ENCODE data around the gene CCDC57. TPM values are rescaled to one million over a fixed set of nuclear protein-coding genes. Genes with fewer than 3 reads are reported as not detected.

The CCDC57 gene
- total RNA-seq, 4 donors from 2014 or later: 8.4 to 21.6 (median 16.4) TPM

DNA sequence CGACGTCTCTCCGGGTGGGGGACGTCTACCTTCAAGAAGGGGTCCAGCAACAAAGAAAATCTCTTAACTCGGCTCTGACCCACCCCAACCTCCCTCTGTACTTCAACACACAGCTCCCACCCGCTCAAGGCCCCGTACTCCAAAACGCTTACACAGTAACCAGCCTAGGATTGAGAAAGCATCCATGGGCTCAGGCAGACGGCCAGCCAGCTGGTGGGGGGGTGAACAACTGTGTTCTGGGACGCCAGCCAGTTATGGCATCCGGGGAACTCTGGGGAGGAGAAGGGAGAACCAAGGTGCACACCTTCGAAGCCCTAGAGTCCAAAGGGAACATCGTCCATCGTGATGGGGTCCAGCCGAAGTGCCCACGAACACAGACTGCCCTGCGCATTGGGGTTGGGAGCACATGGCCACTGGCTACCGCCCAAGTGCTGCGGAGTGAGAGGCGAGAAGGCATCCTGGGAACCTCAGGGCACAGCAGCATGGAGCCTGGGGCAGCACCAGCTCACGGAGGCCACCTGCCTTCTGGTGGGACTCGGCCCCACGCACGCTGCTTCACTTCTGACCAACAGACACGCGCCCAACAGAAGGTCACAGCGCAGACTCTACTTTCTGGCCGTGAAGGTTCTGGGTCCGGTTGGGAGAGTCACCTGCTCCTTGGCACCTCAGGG, 30.5 kb upstream of the CCDC57 start:
- WGBS: 48% methylated on average over 23 of the region's 29 CpGs
- no peak for TF ChIP-seq EP300 (IDR thresholded peaks at IDR 0.05)
- no peak for TF ChIP-seq CTCF (IDR thresholded peaks at IDR 0.05)
- TF ChIP-seq POLR2AphosphoS5 (IDR thresholded peaks at IDR 0.05): peak; percentile 70 to 77
- Histone ChIP-seq H3K27me3 (no peaks in the 10 kb centered on the region), H3K9me3 (no peaks in the 10 kb centered on the region), H3K36me3 (peaks cover 36 to 70% (median 62%) of the 10 kb centered on the region in 4 donors), H3K4me1 (peaks cover 75 to 100% (median 93%) of the 10 kb centered on the region in 4 donors), H3K4me3 (no peak overlapping the region), H3K27ac (replicated peaks in 1 of 4) (peak overlapping the region; percentile 81 to 89 (median 85))
- intact Hi-C loops (cut with DNase I): loop anchor here (1.0 kb wide), 1 partner anchor 55 kb away; no protein-coding TSS in a partner anchor
- DNase-seq (ENCODE audit: extremely low spot score): no peak

DNA sequence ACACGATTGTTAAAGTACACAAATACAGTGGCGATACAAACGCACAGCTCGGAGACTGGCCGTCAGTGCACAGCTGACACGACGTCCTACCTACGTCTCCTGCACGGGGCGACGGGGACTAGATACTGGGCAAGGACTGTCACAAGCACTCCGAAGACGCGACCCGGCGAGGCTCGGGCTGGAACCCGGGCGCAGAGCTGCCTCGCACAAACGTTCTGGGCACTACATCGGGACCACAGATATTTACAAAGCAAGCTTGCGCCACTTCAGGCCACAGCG, 30.0 kb upstream of the CCDC57 start:
- intact Hi-C loops (cut with DNase I): loop anchor here (1.0 kb wide), 1 partner anchor 56 kb away; no protein-coding TSS in a partner anchor
- peaks cover 77 to 100% (median 93%) of the 10 kb centered on the region in 4 donors for H3K4me1 ChIP-seq
- DNase-seq (ENCODE audit: extremely low spot score): no peak
- H3K4me3 ChIP-seq: no peak overlapping the region
- no peaks in the 10 kb centered on the region for H3K27me3 ChIP-seq
- peak overlapping the region; percentile 81 to 89 (median 85) for H3K27ac ChIP-seq (replicated peaks in 1 of 4)
- 68% methylated on average over 24 of the region's 24 CpGs for whole genome bisulfite sequencing
- TF ChIP-seq CTCF (IDR thresholded peaks at IDR 0.05) (no peak), EP300 (IDR thresholded peaks at IDR 0.05) (no peak), POLR2AphosphoS5 (IDR thresholded peaks at IDR 0.05) (no peak), POLR2A (IDR thresholded peaks at IDR 0.05; ENCODE audit: low read depth) (no peak)
- peaks cover 31 to 70% (median 60%) of the 10 kb centered on the region in 4 donors for H3K36me3 ChIP-seq
- no peaks in the 10 kb centered on the region for H3K9me3 ChIP-seq

DNA sequence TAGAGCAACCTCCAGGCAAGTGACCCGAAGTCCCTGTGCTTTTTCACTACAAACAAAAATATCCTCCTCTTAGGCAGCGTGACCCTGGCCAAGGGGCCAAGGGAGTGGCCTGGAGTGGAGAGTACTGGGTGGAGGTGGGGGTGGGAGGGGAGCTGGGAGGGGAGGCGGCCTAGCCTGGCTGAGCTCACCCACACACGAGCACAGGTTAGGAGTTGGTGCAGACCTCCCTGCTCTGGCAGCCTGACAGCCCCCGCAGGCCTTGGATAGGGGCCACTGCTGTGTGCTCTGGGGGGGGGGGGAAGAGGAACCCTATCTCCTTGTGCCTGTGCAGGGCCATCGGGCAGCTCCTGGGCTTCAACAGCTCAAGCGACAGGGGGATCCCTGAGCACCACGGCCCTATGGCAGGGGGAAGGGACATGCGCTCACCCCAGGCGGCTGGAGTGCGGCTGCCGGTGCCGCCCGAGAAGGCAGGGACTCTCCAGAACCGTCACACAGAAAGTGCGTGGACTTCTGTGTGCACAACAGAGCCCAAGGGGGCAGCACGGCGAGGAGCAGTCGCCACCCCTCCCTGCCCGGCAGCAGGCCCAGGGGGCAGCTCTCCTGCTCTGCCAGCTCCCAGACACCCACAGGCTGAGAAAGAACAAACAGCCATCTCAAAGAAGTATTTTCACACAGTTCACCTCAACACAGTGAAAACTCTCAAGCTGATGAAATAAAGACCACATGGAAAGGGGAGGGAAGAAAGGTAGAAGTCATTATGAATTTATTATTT, 29.5 kb upstream of the CCDC57 start:
- TF ChIP-seq CTCF (IDR thresholded peaks at IDR 0.05) (no peak), EP300 (IDR thresholded peaks at IDR 0.05) (no peak), POLR2A (IDR thresholded peaks at IDR 0.05; ENCODE audit: low read depth) (no peak), POLR2AphosphoS5 (IDR thresholded peaks at IDR 0.05) (no peak)
- intact Hi-C loops (cut with DNase I): loop anchor here (1.0 kb wide), 1 partner anchor 56 kb away; no protein-coding TSS in a partner anchor
- Histone ChIP-seq H3K27me3 (no peaks in the 10 kb centered on the region), H3K9me3 (no peaks in the 10 kb centered on the region), H3K36me3 (peaks cover 34 to 70% (median 61%) of the 10 kb centered on the region in 4 donors), H3K27ac (replicated peaks in 1 of 4) (peak overlapping the region; percentile 81 to 89 (median 85)), H3K4me1 (peaks cover 74 to 100% (median 93%) of the 10 kb centered on the region in 4 donors), H3K4me3 (peak overlapping the region in 3 of 4 donors; percentile 1 to 19 (median 4))
- no peak for DNase-seq (ENCODE audit: extremely low spot score)
- 17% methylated on average over 18 of the region's 20 CpGs for WGBS

DNA sequence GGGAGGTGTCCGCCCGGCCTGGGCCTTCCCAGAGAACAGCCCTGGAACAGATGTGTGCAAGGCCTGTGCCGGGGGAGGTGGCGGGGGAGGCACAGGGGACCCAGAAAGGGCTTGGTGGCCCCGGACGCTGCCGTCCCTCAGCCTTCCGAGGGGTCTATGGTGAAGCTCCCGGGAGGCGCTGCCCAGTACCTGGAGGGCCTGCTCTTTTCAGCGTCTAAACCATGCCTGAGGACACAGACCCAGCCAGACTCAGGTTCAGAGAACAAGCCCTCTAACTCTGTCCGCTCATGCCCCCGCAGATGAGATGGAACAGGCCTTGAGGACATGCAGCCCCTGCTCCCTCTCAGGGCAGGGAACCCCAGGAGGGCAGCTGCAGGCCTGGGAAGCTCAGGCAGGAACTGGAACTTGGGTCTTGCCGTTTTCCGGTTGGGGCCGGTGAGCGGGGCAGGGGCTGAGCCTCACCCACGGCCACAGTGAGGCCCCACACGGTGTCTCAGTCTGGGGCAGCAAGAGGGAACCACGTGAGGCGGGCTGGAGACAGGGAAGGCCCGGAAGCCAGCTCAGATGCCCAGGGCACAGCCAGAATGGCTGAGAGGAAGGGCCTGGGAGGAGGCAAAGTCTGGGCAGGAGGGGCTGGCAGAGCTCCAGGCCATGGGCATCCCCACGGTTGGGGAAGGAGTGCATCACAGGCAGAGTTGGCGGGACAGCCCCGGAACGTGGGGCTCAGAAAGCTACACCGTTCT, 28.7 kb upstream of the CCDC57 start:
- 26% methylated on average over 12 of the region's 27 CpGs for WGBS
- Histone ChIP-seq H3K4me3 (peak overlapping the region in 3 of 4 donors; percentile 1 to 19 (median 8)), H3K27ac (replicated peaks in 1 of 4) (peak overlapping the region; percentile 81 to 89 (median 85)), H3K27me3 (no peaks in the 10 kb centered on the region), H3K4me1 (peaks cover 72 to 100% (median 93%) of the 10 kb centered on the region in 4 donors), H3K9me3 (no peaks in the 10 kb centered on the region), H3K36me3 (peaks cover 35 to 67% (median 63%) of the 10 kb centered on the region in 4 donors)
- peak; percentile 96 for DNase-seq (ENCODE audit: extremely low spot score)
- intact Hi-C loops (cut with DNase I): no loop called here
- TF ChIP-seq EP300 (IDR thresholded peaks at IDR 0.05): no peak
- peak; percentile 47 to 62 for TF ChIP-seq POLR2AphosphoS5 (IDR thresholded peaks at IDR 0.05)

All from esophagus muscularis mucosa (tissue), 4 donors.